CD14-positive monocyte (primary cell): ENCODE measurements around the gene FAM120A. TPM values are rescaled to one million over a fixed set of nuclear protein-coding genes. Genes with fewer than 3 reads are reported as not detected.

Experiments used
- DNase-seq, 3 donors: peaks; one replicate each; pipeline ENCODE4 v3.0.0-alpha.2; 2011 to 2022
- H2AFZ ChIP-seq: 2 replicates; pipeline ENCODE4 v1.6.0; 2012; ENCODE audit warnings: mild to moderate bottlenecking, low read depth, low read length, inconsistent platforms; ENCODE audit not compliant: insufficient read depth, poor library complexity, severe bottlenecking
- H3K27ac ChIP-seq, 2 donors: 1 replicate in 1 of 2; 2 replicates in 1 of 2; pipeline ENCODE4 v1.5.1; 2012 to 2013; ENCODE audit warnings: low read length in 2 of 2, control low read depth in 1 of 2, inconsistent platforms in 1 of 2, low read depth in 1 of 2, mild to moderate bottlenecking in 1 of 2
- H3K27me3 ChIP-seq, 2 donors: one replicate each; pipeline versions ENCODE4 v1.6.0 to v1.6.1; 2011 to 2013; ENCODE audit warnings: low read length in 2 of 2; ENCODE audit not compliant: control insufficient read depth in 2 of 2, insufficient read depth in 2 of 2
- H3K36me3 ChIP-seq, 2 donors: replicated peaks in 1 of 2; 1 replicate in 1 of 2; 2 replicates in 1 of 2; pipeline versions ENCODE4 v1.5.1 to v1.6.1; 2012 to 2013; ENCODE audit warnings: low read length in 2 of 2, control low read depth in 1 of 2, inconsistent platforms in 1 of 2, mild to moderate bottlenecking in 1 of 2; ENCODE audit not compliant: insufficient read depth in 2 of 2, control insufficient read depth in 1 of 2
- H3K4me1 ChIP-seq, 2 donors: 1 replicate in 1 of 2; 2 replicates in 1 of 2; pipeline versions ENCODE4 v1.5.1 to v1.6.1; 2012 to 2013; ENCODE audit warnings: low read length in 2 of 2, control low read depth in 1 of 2, inconsistent platforms in 1 of 2, mild to moderate bottlenecking in 1 of 2, moderate library complexity in 1 of 2; ENCODE audit not compliant: insufficient read depth in 2 of 2, control insufficient read depth in 1 of 2
- H3K4me2 ChIP-seq: replicated peaks from 2 replicates; pipeline ENCODE3; 2012; ENCODE audit warnings: low read length, moderate library complexity, mild to moderate bottlenecking; ENCODE audit not compliant: poor library complexity, severe bottlenecking; ENCODE audit errors: extremely low read depth
- H3K4me3 ChIP-seq, 3 experiments: fragments of 200-600 bp in 1 of 3; sonication (generic) in 1 of 3; replicated peaks in 1 of 3; 1 replicate in 2 of 3; 2 replicates in 1 of 3; pipeline ENCODE4 v1.5.1; 2011 to 2013; ENCODE audit warnings: low read length in 3 of 3, mild to moderate bottlenecking in 3 of 3, control low read depth in 2 of 3, low read depth in 2 of 3, inconsistent platforms in 1 of 3, moderate library complexity in 1 of 3
- H3K79me2 ChIP-seq: 2 replicates; pipeline ENCODE4 v1.6.0; 2012; ENCODE audit warnings: mild to moderate bottlenecking, control low read depth, inconsistent platforms, low read length, moderate library complexity; ENCODE audit not compliant: insufficient read depth
- H3K9ac ChIP-seq: 2 replicates; pipeline ENCODE4 v1.6.0; 2017; ENCODE audit warnings: low read length, mild to moderate bottlenecking; ENCODE audit not compliant: insufficient read depth, poor library complexity, severe bottlenecking
- H3K9me3 ChIP-seq, 2 donors: replicated peaks in 1 of 2; 1 replicate in 1 of 2; 2 replicates in 1 of 2; pipeline versions ENCODE4 v1.5.1 to v1.6.1; 2012 to 2013; ENCODE audit warnings: low read length in 2 of 2, control low read depth in 1 of 2; ENCODE audit not compliant: control insufficient read depth in 1 of 2, insufficient read depth in 1 of 2
- H4K20me1 ChIP-seq: 2 replicates; pipeline ENCODE4 v1.6.0; 2012; ENCODE audit warnings: mild to moderate bottlenecking, low read length, control low read depth, moderate library complexity; ENCODE audit not compliant: insufficient read depth
- H3K27ac Mint-ChIP-seq, 7 donors: one replicate each; pipeline ENCODE4 v1.8.0; 2020; ENCODE audit warnings: mild to moderate bottlenecking in 7 of 7, mixed read lengths in 7 of 7, moderate library complexity in 6 of 7, inconsistent platforms in 2 of 7
- H3K27me3 Mint-ChIP-seq, 3 donors: one replicate each; pipeline ENCODE4 v1.8.0; 2021 to 2022; ENCODE audit warnings: low read depth in 3 of 3, mild to moderate bottlenecking in 3 of 3, mixed read lengths in 3 of 3, moderate library complexity in 3 of 3, inconsistent platforms in 1 of 3
- H3K36me3 Mint-ChIP-seq, 2 donors: one replicate each; pipeline ENCODE4 v1.8.0; 2020; ENCODE audit warnings: mixed read lengths in 2 of 2, inconsistent platforms in 1 of 2, mild to moderate bottlenecking in 1 of 2
- H3K4me1 Mint-ChIP-seq: one replicate; pipeline ENCODE4 v1.8.0; 2020; ENCODE audit warnings: mild to moderate bottlenecking, mixed read lengths
- H3K4me3 Mint-ChIP-seq, 2 donors: one replicate each; pipeline ENCODE4 v1.8.0; 2020; ENCODE audit warnings: mild to moderate bottlenecking in 2 of 2, mixed read lengths in 2 of 2, moderate library complexity in 1 of 2
- H3K9me3 Mint-ChIP-seq, 7 donors: one replicate each; pipeline ENCODE4 v1.8.0; 2020 to 2022; ENCODE audit warnings: mixed read lengths in 7 of 7, mild to moderate bottlenecking in 6 of 7, moderate library complexity in 6 of 7, inconsistent platforms in 2 of 7
- WGBS: methylation state at CpG from one replicate; pipeline ENCODE4 v1.1.5; 2013; ENCODE audit warnings: missing lambda C conversion rate; ENCODE audit not compliant: insufficient coverage; 5-methylcytosine and 5-hydroxymethylcytosine counted together
- intact Hi-C, 2 donors: fragments of 100-400 bp; cut with micrococcal nuclease; formaldehyde crosslinking; loops; one replicate each; pipeline versions ENCODE4 v1.15.0 to v1.15.1; 2023
- polyA plus RNA-seq, 3 donors: library from polyadenylated mRNA; depleted of rRNA in 1 of 3; unstranded in 2 of 3; stranded (reverse) in 1 of 3; fragments of 300-500 nt in 2 of 3; fragments of >200 nt in 1 of 3; fragmentation: Illumina TruSeq in 2 of 3; gene quantifications; 1 replicate in 2 of 3; 2 replicates in 1 of 3; pipeline ENCODE4 v1.2.3, GENCODE V29; 2012 to 2021
- TF ChIP-seq, protein P1 (sequence below): fragments of 200-600 bp; IDR thresholded peaks from one replicate; pipeline ENCODE4 v1.8.0; 2022; ENCODE audit warnings: antibody characterized with exemption, mild to moderate bottlenecking

The FAM120A gene
- polyA plus RNA-seq, 3 donors, result 10.4 to 76.6 (median 12.7) TPM

DNA sequence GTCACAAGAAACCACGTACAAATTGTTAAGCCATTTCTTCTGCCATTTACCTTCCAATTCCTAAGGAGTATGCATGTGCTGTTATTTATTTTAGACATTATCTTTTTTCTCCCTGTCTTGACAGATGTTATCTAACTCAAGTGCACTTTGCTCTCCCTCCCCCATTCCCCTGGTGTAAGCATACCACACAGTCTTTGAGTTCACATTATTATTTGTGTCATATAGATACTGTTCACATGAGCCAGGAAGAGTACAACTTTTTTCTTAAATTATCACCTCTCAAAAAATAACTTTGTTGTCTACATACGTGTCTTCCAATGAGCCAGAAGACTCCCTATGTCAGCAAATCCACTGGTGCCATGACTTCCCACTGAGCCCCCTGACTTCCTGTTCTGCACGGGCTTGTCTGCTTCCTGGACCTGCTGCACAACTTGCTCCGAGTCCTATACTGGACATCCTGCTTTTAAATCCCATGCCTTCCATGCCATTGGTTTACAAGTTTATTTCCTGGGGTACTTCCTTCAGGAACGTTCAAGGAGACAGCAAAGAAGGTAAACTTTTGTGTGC is 19.9 kb upstream of the FAM120A start:
- H3K4me3 Mint-ChIP-seq, result no peak overlapping the region
- H2AFZ ChIP-seq, result no peak overlapping the region
- no peaks in the 10 kb centered on the region for H4K20me1 ChIP-seq
- no peak overlapping the region for H3K27ac ChIP-seq
- peaks cover 0 to 7% (median 3%) of the 10 kb centered on the region in 7 donors for H3K9me3 Mint-ChIP-seq
- H3K27me3 ChIP-seq, result no peaks in the 10 kb centered on the region
- no peak overlapping the region for H3K4me2 ChIP-seq
- no peak overlapping the region for H3K4me3 ChIP-seq
- no peaks in the 10 kb centered on the region for H3K79me2 ChIP-seq
- H3K4me1 Mint-ChIP-seq, result peaks cover 6% of the 10 kb centered on the region
- peaks cover 0 to 2% of the 10 kb centered on the region in 2 donors for H3K9me3 ChIP-seq
- no peak for DNase-seq
- H3K27me3 Mint-ChIP-seq, result peaks cover 0 to 9% (median 3%) of the 10 kb centered on the region in 3 donors
- H3K4me1 ChIP-seq, result no peaks in the 10 kb centered on the region
- 9% methylated on average over 2 of the region's 5 CpGs for WGBS
- no peak overlapping the region for H3K27ac Mint-ChIP-seq
- H3K36me3 ChIP-seq, result no peaks in the 10 kb centered on the region
- TF ChIP-seq, protein P1, sequence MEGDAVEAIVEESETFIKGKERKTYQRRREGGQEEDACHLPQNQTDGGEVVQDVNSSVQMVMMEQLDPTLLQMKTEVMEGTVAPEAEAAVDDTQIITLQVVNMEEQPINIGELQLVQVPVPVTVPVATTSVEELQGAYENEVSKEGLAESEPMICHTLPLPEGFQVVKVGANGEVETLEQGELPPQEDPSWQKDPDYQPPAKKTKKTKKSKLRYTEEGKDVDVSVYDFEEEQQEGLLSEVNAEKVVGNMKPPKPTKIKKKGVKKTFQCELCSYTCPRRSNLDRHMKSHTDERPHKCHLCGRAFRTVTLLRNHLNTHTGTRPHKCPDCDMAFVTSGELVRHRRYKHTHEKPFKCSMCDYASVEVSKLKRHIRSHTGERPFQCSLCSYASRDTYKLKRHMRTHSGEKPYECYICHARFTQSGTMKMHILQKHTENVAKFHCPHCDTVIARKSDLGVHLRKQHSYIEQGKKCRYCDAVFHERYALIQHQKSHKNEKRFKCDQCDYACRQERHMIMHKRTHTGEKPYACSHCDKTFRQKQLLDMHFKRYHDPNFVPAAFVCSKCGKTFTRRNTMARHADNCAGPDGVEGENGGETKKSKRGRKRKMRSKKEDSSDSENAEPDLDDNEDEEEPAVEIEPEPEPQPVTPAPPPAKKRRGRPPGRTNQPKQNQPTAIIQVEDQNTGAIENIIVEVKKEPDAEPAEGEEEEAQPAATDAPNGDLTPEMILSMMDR, result no peak
- no peak overlapping the region for H3K9ac ChIP-seq
- intact Hi-C loops, result no loop called here
- H3K36me3 Mint-ChIP-seq, result no peaks in the 10 kb centered on the region

DNA sequence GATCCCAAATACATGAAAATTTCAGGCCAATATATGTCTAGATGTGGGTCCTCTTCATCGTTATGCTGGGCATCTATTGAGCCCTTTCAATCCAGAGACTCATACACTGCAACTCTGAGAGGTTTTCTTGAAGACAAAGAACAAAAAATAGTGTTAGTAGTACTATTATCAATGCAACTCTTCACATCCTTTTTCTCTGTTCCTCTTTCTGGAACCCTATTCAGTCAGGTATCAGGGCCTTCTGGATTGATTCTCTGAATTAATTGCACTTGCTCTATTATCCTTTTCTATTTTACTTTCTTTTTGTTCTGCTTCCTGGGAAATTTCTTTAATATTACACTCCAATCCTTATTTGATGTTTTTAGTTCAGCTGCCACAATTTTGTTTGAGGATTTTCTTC is 18.5 kb upstream of the FAM120A start:
- H2AFZ ChIP-seq, result no peak overlapping the region
- no peaks in the 10 kb centered on the region for H3K27me3 ChIP-seq
- no peaks in the 10 kb centered on the region for H3K9me3 ChIP-seq
- H4K20me1 ChIP-seq, result no peaks in the 10 kb centered on the region
- Mint-ChIP-seq H3K36me3 (peaks cover 0 to 1% of the 10 kb centered on the region in 2 donors), H3K27ac (no peak overlapping the region), H3K4me1 (peaks cover 6% of the 10 kb centered on the region), H3K9me3 (peaks cover 0 to 4% (median 0%) of the 10 kb centered on the region in 7 donors), H3K27me3 (peaks cover 0 to 7% (median 3%) of the 10 kb centered on the region in 3 donors), H3K4me3 (no peak overlapping the region)
- intact Hi-C loops, result no loop called here
- no peak overlapping the region for H3K4me2 ChIP-seq
- no peak overlapping the region for H3K27ac ChIP-seq
- no peaks in the 10 kb centered on the region for H3K36me3 ChIP-seq
- no peaks in the 10 kb centered on the region for H3K4me1 ChIP-seq
- no CpG with 5 or more reads among the region's 1 CpG for WGBS
- DNase-seq, result no peak
- TF ChIP-seq, protein P1, result no peak
- H3K79me2 ChIP-seq, result no peaks in the 10 kb centered on the region
- no peak overlapping the region for H3K9ac ChIP-seq
- no peak overlapping the region for H3K4me3 ChIP-seq
